ENCODE results near the gene PPP3R2. TPM values are rescaled to one million over a fixed set of nuclear protein-coding genes. Genes with fewer than 3 reads are reported as not detected.

Gene PPP3R2
- total and polyA plus RNA-seq, 8 donors, result 0.02 TPM; not detected in 7

DNA sequence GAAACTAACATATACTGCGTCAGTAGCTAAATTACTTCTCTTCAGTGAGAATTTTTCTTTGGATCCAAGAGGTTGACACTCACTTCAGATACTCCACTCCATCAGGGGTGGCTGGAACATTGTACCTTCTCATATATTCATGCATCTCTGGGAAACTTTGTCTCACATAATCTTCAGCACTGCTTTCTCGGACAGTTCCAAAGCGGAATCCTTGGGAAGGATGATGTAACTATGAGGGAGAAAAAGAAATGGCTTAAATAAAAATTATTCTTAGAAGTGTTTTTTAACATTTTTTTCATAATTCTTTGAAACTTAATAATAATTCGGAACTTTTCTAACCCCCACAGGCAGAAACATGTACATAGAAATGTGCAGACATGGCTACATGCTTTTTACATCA lies 33.4 kb upstream of the PPP3R2 start:
- H3K36me3 ChIP-seq, result no peaks in the 10 kb centered on the region
- no peaks in the 10 kb centered on the region for H3K27me3 ChIP-seq
- no peak for DNase-seq
- intact Hi-C loops (cut with DNase I), result no loop called here
- H3K9me3 ChIP-seq, result no peaks in the 10 kb centered on the region
- H3K4me1 ChIP-seq, result peaks cover 0 to 4% (median 0%) of the 10 kb centered on the region in 3 donors
- no peak for ATAC-seq
- TF ChIP-seq, protein P1, sequence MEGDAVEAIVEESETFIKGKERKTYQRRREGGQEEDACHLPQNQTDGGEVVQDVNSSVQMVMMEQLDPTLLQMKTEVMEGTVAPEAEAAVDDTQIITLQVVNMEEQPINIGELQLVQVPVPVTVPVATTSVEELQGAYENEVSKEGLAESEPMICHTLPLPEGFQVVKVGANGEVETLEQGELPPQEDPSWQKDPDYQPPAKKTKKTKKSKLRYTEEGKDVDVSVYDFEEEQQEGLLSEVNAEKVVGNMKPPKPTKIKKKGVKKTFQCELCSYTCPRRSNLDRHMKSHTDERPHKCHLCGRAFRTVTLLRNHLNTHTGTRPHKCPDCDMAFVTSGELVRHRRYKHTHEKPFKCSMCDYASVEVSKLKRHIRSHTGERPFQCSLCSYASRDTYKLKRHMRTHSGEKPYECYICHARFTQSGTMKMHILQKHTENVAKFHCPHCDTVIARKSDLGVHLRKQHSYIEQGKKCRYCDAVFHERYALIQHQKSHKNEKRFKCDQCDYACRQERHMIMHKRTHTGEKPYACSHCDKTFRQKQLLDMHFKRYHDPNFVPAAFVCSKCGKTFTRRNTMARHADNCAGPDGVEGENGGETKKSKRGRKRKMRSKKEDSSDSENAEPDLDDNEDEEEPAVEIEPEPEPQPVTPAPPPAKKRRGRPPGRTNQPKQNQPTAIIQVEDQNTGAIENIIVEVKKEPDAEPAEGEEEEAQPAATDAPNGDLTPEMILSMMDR (IDR thresholded peaks at IDR 0.05), result no peak
- no peak for FAIRE-seq
- H3K4me3 ChIP-seq, result no peak overlapping the region
- no peak overlapping the region for H3K27ac ChIP-seq
- 70 to 72% methylated on average over 4 of the region's 4 CpGs for WGBS, 2 donors

DNA sequence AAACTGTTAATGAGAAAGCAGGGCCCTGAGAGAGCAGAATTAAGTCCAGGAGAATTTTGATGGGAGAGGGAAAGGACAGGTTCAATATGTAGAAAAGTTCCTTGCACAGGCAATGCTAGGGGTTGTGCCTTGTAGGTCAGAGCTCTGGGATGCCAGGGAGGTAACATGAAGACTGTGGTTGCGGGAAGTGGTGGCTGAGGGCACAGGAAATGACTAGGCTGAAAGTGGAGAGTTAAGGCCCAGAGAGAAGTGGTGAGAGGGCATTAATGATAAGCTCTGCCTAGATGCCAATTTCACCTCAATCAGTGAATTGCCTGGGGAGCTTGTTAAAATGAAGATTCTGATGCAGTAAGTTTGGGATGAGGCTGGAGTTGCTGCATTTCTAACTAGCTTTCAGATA lies 31.5 kb upstream of the PPP3R2 start:
- 89 to 92% methylated on average over 1 of the region's 1 CpG for WGBS, 2 donors
- no peak overlapping the region for H3K27ac ChIP-seq
- H3K27me3 ChIP-seq, result no peaks in the 10 kb centered on the region
- ATAC-seq (no peak), FAIRE-seq (no peak), DNase-seq (no peak)
- no peaks in the 10 kb centered on the region for H3K36me3 ChIP-seq
- H3K4me3 ChIP-seq, result no peak overlapping the region
- H3K9me3 ChIP-seq, result no peaks in the 10 kb centered on the region
- TF ChIP-seq, protein P1 (IDR thresholded peaks at IDR 0.05), result no peak
- peaks cover 0 to 4% (median 0%) of the 10 kb centered on the region in 3 donors for H3K4me1 ChIP-seq
- intact Hi-C loops (cut with DNase I), result no loop called here

GRCh38 chr9:101625876-101626275 lies 31.1 kb upstream of the PPP3R2 start:
- WGBS, 2 donors, result 86 to 98% methylated on average over 2 of the region's 2 CpGs
- no peaks in the 10 kb centered on the region for H3K27me3 ChIP-seq
- H3K4me3 ChIP-seq, result no peak overlapping the region
- DNase-seq (no peak), ATAC-seq (no peak), FAIRE-seq (no peak)
- intact Hi-C loops (cut with DNase I), result no loop called here
- H3K27ac ChIP-seq, result no peak overlapping the region
- H3K9me3 ChIP-seq, result no peaks in the 10 kb centered on the region
- TF ChIP-seq, protein P1 (IDR thresholded peaks at IDR 0.05), result no peak
- H3K36me3 ChIP-seq, result no peaks in the 10 kb centered on the region
- H3K4me1 ChIP-seq, result peaks cover 0 to 4% (median 0%) of the 10 kb centered on the region in 3 donors

DNA sequence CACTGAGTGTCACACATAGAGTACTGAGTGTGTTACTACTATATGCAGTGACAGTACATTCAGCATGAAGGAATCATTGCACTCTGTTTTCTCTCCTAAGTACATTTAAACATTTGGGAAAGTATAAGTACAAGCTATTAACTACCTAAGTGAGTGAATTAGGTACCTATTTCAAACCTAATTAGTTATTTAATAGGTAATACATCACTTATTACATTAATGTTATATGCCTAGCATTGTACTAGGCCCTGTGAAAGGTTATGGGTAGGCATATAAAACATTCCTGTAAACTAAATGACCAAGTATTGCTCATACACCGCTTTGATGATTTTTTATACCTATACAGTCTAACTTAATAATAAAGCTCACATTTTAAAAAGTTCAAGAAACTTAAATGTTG lies 25.7 kb upstream of the PPP3R2 start:
- H3K9me3 ChIP-seq, result no peaks in the 10 kb centered on the region
- no peak for FAIRE-seq
- ATAC-seq, result no peak
- H3K27me3 ChIP-seq, result no peaks in the 10 kb centered on the region
- WGBS, 2 donors, result 89 to 100% methylated on average over 1 of the region's 1 CpG
- no peak overlapping the region for H3K4me3 ChIP-seq
- no peaks in the 10 kb centered on the region for H3K4me1 ChIP-seq
- no peak for DNase-seq
- H3K27ac ChIP-seq, result no peak overlapping the region
- intact Hi-C loops (cut with DNase I), result no loop called here
- TF ChIP-seq, protein P1 (IDR thresholded peaks at IDR 0.05), result no peak
- no peaks in the 10 kb centered on the region for H3K36me3 ChIP-seq

GRCh38 chr9:101618698-101619097 lies 23.9 kb upstream of the PPP3R2 start:
- H3K36me3 ChIP-seq, result no peaks in the 10 kb centered on the region
- H3K4me3 ChIP-seq, result no peak overlapping the region
- ATAC-seq (no peak), DNase-seq (no peak), FAIRE-seq (no peak)
- intact Hi-C loops (cut with DNase I), result no loop called here
- H3K27me3 ChIP-seq, result no peaks in the 10 kb centered on the region
- H3K4me1 ChIP-seq, result no peaks in the 10 kb centered on the region
- no peak overlapping the region for H3K27ac ChIP-seq
- no peaks in the 10 kb centered on the region for H3K9me3 ChIP-seq
- TF ChIP-seq, protein P1 (IDR thresholded peaks at IDR 0.05), result no peak
